ENCODE measurements around the gene KPNA2. TPM values are rescaled to one million over a fixed set of nuclear protein-coding genes. Genes with fewer than 3 reads are reported as not detected.

The KPNA2 gene
- total and polyA plus RNA-seq, 2 of the 8 experiments (the other 6 are each of a cell fraction or from before 2014, with no cell fraction given): 413 to 612 TPM

GRCh38 chr17:68053231-68054013 lies 17.9 kb downstream of the KPNA2 start:
- WGBS, 2 experiments (ENCODE audit: extremely low coverage in 1 of 2, insufficient coverage in 1 of 2, insufficient read length in 1 of 2, insufficient replicate concordance in 2 of 2, low coverage in 1 of 2, low lambda C conversion rate in 2 of 2, missing lambda C conversion rate in 1 of 2): 90% methylated on average over 9 of the region's 9 CpGs; no CpG with 5 or more reads in 1 of the 2 experiments
- H3K9me3 ChIP-seq (ENCODE audit: insufficient read depth in 2 of 2, low read depth in 1 of 2, low read length in 1 of 2): no peaks in the 10 kb centered on the region; a peak in 1 of 4 replicates
- H3K79me1 ChIP-seq (ENCODE audit: low read depth, low read length): no peaks in the 10 kb centered on the region
- H3K4ac ChIP-seq (replicated peaks; ENCODE audit: insufficient read length, low read depth, low read length): no peak overlapping the region
- no peak overlapping the region for H3K4me2 ChIP-seq (ENCODE audit: insufficient read depth in 1 of 2, low read depth in 2 of 2, low read length in 2 of 2)
- no peak overlapping the region for H3K18ac ChIP-seq (ENCODE audit: extremely low read depth, low read length)
- no peak overlapping the region for H2AK5ac ChIP-seq (ENCODE audit: low read depth, low read length)
- no peaks in the 10 kb centered on the region for H4K20me1 ChIP-seq (replicated peaks in 1 of 2; ENCODE audit: control insufficient read depth in 1 of 2, insufficient read depth in 2 of 2, low read length in 2 of 2)
- H4K8ac ChIP-seq (ENCODE audit: extremely low read depth, insufficient read depth, low read length): no peak overlapping the region
- DNase-seq (ENCODE audit: low read depth in 1 of 2, low spot score in 2 of 2) (no peak), FAIRE-seq (no peak)
- no peak overlapping the region for H2BK120ac ChIP-seq (replicated peaks; ENCODE audit: low read depth, low read length)
- H4K91ac ChIP-seq (replicated peaks; ENCODE audit: insufficient read length, low read length): no peak overlapping the region
- H2BK5ac ChIP-seq (ENCODE audit: low read depth, low read length): no peak overlapping the region
- no peak overlapping the region for H3K9ac ChIP-seq (replicated peaks in 1 of 4; ENCODE audit: extremely low read depth in 1 of 4, low read depth in 3 of 4, low read length in 3 of 4)
- no peaks in the 10 kb centered on the region for H3K27me3 ChIP-seq (replicated peaks in 1 of 4; ENCODE audit: control insufficient read depth in 3 of 4, extremely low read depth in 1 of 4, insufficient read depth in 3 of 4, low read length in 3 of 4)
- H3K14ac ChIP-seq (ENCODE audit: insufficient read length): no peak overlapping the region
- no peaks in the 10 kb centered on the region for H3K79me2 ChIP-seq (ENCODE audit: control insufficient read depth in 1 of 2, insufficient read depth in 2 of 2, low read length in 2 of 2)
- ChIA-PET POLR2A (ENCODE audit: partially characterized antibody) (interaction anchor here (0.6 to 7.9 kb wide), 4 partner anchors 14 to 161 kb away, joined by 3 to 109 read pairs (median 4); partner anchors contain the start of gene KPNA2), CTCF (ENCODE audit: partially characterized antibody) (interaction anchor here (0.9 to 1.5 kb wide), 6 partner anchors 30 to 148 kb away, joined by 3 to 4 read pairs (median 4); no protein-coding TSS in a partner anchor)
- no peak overlapping the region for H3K23ac ChIP-seq (ENCODE audit: insufficient read length)
- 0 out of 2 replicates have a peak, but pooled peaks cover 1% of the 10 kb centered on the region for H3K23me2 ChIP-seq (ENCODE audit: low read depth, low read length)
- no peaks in the 10 kb centered on the region for H3K4me1 ChIP-seq (replicated peaks in 1 of 4; ENCODE audit: control insufficient read depth in 3 of 4, insufficient read depth in 4 of 4, low read length in 3 of 4)
- H2BK20ac ChIP-seq (ENCODE audit: low read length): no peak overlapping the region
- H4K5ac ChIP-seq (ENCODE audit: insufficient read length, low read depth, low read length): no peak overlapping the region
- no peak overlapping the region for H3K27ac ChIP-seq (ENCODE audit: low read depth, low read length)
- no peak overlapping the region; the same call in 1 of the 2 replicates for H2BK12ac ChIP-seq (ENCODE audit: low read depth, low read length)
- no peak overlapping the region for H3K56ac ChIP-seq (replicated peaks; ENCODE audit: insufficient read length, low read depth, low read length)
- no peaks in the 10 kb centered on the region for H3K36me3 ChIP-seq (ENCODE audit: control insufficient read depth in 2 of 4, insufficient read depth in 4 of 4, low read length in 3 of 4)
- no peak overlapping the region for H2AFZ ChIP-seq (ENCODE audit: low read length)
- H3K4me3 ChIP-seq (ENCODE audit: extremely low read depth in 1 of 4, insufficient read depth in 2 of 4, low read depth in 3 of 4, low read length in 4 of 4): no peak overlapping the region
- H2BK15ac ChIP-seq (ENCODE audit: low read length): no peak overlapping the region
- no peak for TF ChIP-seq CREB1 (IDR thresholded peaks at IDR 0.05)

All from H1 (cell line).